ENCODE results near the gene MKKS.
A peak's percentile ranks its signal among the peaks of the same experiment; 100 is the strongest.

The MKKS gene

DNA sequence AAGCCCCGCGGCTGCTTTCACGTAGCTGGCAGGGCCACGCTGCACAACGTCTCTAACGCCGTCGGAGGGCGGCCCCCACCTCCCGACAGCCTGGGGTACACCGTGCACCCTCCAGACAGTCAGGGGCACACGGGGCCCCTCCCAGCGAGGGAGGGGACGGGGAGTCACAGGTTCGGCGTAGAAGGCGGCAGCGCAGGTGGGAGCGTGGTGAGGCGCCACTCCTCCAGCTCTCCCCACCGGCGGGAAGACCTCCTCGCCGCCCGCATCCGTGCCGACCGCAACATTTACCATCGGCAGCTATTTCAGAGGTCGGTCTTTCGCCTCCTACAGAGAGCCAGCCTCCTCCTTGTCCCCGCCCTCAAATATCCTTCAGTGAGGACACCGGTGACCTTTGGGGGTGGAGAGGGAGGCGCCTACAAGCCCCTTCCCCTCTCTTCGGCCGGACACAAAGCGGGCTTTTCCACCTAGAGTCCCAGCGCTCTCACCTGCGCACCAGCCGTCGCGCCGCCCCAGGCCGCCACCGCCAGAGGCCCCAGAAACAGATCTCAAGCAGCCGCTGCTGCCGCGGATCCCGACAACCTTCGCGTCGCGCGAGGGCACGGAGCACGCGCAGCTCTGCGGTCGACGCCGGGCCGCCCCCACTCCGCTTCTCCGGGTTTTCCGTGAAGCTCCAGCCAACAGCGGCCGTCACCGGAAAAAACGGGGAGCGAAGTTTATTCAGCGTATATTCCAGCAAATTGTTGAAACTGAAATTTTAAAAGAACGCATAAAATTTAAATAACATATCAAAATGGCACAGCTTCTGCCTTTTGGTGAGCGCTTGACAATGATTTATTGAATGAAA, at the start of gene MKKS:
Gene MKKS (minus strand): TSS at position 600 of the 844 bp plus-strand sequence. CDS start 20,708 bp downstream, outside the sequence.
- DNase-seq: peak; percentile 97

DNA sequence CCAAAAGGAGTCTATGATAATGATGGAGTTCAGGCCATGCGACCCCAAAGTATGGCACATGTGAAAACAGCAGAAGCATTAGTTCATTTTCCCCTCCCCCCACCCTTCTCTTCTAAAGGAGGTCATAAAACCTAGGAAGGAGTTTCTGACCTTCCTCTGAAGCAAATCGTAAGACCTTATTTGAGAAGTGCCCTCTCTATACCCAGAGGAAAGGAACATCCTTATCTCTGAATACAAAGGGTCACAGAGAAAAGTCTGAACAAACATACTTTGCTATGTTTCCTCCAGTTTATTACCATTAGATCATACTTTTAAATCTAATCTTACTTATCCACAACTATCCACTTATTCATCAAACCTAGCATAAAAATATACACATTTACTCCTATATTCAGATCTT, 49.7 kb upstream of the MKKS start:
- no peak for DNase-seq

DNA sequence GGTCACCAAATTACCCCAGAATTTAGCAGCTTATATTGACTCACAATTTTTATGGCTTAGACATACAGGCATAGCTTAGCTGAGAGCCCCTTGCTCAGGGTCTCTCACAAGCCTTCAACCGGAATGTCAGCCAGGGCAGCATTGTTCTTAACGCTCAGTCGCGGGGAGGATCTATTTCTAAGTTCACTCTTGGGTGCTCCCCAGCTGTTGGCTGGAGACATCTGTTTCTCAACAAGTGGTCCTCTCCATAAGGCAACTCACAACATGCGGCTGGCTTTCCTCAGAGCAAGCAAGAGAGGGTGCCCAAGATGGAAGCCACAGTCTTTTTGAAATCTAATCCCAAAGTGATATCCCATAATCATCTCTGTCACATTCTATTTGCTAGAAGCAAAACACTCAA, 47.7 kb upstream of the MKKS start:
- DNase-seq: peak; percentile 19

DNA sequence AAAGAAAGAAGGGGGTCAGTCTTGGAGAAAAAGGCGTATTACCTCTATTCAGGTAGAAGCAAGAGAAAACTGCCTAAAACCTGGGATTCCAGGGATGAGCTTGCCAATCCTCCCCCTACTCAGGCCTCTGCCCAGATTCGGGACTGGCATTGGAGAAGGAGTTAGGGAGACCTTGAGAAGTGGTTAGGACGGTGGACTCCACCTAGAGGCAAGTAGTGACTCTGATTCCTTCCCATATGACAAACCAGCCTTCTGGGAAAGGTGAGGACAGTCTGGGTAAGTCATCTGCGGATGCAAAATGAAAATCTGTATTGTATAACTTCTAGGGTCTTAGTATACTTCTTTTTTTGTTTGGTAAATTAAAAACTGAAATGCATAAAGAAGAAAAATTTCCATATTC, 44.9 kb upstream of the MKKS start:
- DNase-seq: no peak

DNA sequence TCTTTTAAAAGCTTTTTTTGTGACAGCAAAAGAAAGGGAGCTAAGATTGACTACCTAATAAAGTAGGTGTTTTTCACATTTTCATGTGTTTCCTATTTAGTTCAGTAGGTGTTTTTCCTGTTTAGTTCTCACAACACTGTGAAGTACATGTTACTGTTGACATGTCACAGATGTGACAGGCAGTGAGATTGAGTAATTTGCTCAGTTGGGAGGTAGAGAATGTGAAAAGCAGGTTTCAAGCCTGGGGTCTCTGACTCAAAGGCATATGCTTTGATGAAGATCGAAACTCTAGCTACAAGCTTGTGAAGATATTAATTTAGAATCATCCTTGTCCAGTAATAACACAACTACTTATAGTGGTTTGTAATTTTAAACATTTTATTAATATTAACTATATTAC, 44.2 kb upstream of the MKKS start:
- no peak for DNase-seq

DNA sequence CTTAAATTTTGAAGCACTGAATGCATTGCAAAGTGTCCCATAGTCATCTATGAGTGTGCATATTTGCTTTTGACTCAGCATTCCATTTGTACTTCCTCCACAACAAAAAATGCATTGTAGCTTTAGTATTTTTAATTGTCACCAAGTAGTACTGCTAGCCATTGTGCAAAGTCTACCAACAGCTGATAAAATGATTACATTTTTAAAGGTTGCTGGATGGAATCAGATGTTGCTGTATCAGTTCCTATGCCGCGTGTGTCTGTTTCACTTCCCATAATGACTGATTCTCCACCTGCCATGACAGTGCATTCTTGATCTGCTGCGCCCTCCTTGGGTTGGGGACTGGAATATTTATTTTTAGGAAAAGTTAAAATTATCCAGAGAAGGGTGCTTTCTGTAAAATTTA, 42.3 kb upstream of the MKKS start:
- DNase-seq: no peak

DNA sequence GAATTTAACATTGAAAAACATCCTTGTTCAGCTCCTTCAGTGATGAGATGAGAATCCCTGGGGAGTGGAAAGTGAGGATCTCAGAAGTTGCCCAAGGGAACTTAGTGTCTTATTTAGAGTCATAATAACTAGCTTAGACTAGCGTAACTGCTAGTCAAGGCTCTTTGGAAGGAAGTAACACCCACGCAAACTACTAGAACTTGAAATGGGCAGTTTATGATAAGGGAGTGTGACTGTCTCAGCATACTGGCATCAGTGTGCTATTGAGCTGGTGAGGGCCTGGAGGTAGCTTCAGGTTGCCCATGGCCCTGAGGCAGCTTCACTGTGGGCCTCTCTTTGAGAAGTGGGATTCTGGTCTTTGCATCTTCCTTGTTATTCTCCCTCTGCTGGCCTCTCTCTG, 41.2 kb upstream of the MKKS start:
- no peak for DNase-seq

DNA sequence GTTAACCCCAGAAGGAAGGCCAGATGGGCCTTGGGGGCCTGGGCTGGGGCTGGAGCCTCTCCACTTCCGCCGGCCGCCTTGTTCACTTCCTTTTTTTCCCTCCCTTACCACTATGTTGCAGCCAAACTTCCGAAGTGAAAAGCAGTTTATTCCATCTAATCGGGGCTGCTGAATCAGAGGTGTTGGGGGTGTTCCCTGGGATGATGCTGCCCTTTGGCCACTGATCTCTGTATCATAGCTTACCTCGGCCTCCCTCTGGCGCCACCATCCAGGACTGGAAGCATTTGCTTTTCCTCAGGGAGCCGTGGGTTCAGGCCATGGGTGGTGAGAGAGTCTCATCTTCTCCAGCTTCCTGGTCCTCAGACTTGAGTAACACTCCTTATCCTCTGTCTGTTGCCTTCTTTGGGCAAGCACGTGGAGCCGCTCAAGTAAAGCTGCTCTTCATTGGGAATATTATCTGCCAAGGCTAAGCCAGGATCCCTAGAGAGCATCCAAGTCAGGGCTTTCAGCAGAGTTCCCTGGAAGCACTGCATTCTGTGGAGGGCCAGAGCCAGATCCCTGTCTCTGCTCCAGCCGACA, 40.7 kb upstream of the MKKS start:
- no peak for DNase-seq

DNA sequence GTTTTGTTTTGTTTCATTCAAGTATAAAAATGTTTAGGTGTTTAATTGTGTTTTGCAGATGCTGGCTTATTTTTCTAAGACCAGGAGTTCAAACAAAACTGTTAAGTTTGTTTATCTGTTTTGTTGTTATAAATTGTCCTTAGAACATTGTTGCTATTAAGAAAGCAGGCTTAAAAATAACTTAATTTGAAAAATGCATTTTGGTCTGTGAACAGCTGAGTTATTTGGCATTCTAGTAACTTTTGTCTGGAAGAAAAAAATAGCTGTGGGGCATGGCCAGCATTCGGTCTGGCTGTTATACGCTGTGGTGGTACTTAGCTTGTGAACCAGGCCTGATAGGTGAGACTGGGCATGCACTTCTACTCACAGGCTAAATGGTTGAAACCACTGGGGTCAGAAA, 38.8 kb upstream of the MKKS start:
- no peak for DNase-seq

DNA sequence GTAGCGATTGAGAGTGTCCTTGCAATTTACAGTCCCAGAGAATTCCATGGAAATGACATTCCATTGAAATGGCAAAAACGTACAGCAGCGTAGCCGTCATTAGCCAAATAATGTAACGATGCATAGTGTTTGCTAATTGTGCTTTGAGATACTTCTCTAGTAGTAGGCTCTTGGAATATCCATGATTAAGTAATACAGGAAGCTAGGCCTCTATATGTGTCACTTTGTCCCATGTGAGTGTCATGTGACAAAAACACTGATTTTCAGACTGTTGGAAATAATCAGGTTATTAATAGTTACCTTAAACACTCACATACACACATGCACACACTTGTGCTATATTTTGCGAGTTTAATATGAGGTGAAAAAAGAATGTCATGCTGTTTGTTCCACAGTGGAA, 36.3 kb upstream of the MKKS start:
- no peak for DNase-seq

DNA sequence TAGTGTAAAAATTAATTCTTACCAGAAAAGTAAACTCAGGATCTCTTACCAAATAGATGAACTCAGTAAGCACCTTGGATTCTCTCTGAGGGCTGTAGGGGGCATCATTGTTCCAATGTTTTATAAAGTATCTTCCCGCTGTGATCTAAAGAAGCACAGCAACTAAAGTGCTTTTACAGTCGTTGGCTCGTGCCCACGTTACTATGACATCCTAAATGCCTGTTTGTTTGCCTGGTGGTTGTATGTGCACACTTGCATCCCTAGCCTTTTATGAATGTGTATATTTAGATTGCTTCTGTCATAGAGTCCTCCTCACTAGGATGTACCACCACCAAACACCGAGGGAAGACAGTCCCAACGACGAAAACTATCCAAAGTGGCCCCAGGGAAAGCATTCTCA, 35.6 kb upstream of the MKKS start:
- DNase-seq: peak; percentile 9

DNA sequence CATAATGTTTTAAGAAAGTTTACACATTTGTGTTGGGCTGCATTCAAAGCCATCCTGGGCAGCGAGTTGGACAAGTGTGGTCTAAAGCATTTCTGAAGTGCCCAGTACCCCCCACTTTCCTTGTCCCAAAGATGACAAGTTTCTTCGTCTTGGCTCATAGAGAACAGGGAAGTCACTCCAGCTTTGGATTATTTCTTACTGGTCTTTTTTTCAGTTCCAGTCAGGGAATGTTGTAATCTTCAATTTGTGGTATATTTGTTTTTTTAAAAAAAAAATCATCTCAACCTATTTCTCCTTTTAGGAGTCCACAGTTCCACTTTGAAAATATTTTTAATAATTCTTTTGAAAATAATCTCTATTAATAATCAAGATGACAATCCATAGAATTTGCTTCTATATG, 35.0 kb upstream of the MKKS start:
- no peak for DNase-seq

DNA sequence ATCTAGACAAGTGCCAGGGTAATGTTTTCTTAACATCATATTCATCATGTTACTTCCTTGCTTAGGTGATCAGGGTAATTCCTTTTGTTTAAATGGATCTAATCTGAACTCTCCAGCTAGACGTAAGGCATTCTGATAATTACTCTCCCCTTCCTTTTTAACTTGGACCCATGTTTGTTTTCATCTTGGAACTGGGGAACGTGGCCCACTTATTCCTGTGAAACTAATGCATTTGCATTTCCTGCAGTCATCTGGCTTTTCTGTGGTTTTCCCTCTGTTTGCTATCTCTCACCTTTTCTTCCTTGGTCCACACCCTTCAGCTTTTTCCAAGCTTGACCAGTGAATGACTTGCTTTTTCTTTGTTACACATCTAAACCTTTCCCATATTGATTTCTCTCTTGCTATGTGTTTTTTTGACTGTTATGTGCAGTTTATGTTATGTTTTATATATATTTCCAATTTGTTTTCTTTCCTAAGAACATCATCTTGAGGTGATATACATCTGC, 34.4 kb upstream of the MKKS start:
- DNase-seq: no peak

DNA sequence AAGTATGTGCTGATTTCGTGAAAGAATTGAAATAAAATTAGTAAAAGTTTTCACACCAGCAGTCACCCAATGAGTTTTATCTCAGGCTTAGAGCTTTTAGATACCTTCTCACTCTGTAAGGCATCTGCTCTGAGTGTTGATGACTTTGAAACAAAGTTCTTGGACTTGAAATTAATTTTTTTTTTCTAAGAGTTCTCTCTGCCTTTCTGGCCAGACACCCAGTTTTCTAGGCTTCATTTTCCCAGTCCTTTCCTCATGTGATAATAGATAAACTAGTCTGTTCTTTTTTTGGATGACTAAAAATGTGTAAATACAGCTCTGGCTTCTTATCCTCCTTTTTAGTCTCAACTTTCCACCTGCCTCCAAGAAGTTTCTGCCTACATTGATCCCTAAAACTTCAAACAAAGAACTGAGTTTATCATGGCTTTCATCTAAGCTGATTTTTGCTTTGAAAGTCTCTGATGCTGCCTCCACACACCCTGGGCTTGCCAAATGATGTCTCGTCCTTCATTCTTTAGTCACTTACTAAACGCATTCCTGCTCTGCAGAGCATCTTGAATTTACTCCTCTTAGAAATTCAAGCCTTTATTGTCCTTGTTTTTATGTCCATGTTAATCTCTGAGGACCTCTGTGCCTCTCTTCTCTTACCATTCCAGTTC, 33.8 kb upstream of the MKKS start:
- no peak for DNase-seq

DNA sequence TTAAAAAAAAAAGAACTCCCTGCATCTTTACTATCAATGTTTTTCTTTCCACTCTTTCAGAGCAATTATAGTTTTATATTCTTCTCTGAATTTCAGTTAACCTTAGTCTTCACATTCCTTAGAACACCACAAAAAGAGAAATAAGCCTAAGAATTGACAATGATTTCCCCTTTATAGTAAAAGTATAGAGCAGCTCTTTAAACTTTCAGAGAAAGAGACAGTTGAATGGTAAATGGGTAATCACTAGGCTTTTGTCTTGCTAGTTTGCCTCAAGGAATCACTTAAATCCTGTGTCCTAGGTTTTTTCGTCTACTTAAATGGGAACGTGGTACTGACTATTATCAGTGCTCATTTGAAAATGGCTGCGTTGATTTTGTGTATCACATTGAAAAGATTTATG, 32.8 kb upstream of the MKKS start:
- no peak for DNase-seq

DNA sequence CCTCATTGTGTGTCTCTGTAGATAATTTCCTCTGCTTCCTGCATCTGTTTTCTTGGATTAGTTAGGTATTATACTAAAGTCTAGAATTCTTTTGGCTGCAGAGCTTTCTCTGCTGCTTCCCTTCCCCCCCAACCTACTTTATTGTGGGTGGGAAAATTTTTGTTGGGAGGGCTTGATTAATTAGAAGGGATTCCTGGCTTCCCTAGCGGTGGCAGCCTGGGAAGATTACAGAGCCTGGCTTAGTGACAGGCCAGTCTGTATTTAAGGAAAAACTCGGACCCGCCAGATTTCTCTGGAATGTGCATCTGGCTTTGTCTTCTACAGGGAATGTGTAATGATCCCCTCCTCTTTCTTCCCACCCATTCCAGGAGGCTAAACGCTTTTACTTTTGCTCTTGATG, 32.3 kb upstream of the MKKS start:
- DNase-seq: no peak

DNA sequence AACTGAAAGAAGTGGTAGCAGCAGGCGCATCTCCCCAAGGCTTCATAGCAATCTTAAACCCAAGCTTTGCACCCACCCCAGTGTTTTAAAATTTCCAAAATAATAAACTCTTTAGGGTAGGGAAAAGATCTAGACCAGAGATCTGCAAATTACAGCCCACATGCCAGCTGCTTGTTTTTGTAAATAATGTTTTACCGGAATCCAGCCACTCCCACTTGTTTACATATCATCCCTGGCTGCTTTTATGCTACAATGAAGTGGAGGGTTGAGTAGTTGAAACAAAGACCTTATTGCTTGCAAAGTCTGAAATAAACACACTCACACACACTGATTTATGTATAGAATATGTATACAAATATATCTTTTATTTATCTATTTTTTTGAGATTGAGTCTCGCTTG, 31.1 kb upstream of the MKKS start:
- DNase-seq: no peak

DNA sequence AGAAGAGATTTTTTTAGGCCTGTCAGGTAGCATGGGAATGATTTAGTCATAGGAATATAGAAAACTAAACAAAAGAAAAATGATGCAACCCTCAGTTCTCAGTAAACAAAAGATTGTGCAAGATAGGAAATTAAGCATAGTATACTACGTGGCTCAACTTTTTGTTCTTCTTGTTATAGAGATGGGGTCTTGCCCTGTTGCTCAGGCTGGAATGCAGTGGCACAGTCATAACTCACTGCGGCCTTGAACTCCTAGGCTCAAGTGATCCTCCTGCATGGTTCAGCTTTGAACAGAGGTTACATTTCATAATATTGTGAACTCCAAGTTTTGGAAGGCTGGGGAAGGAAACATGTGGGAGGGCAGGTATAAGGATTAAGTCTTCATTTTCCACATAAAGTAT, 29.6 kb upstream of the MKKS start:
- no peak for DNase-seq

DNA sequence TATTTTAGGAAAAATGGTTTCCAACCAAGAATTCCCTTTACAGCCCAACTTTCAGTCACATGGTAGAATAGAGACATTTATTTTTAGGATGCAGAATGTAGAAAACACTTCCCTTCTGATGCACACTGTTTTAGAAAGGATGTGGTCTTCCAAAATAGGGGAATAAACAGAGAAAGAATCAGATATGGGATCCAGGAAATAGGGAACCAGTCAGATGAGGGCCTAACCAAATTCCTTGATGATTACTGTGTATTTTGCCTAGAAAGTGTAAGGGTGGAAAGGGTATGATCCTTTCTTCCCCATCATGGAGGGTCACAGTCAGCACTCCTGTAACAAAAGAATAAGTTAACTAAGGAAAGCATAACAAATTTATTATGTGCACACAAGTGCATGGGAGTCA, 28.5 kb upstream of the MKKS start:
- DNase-seq: no peak

DNA sequence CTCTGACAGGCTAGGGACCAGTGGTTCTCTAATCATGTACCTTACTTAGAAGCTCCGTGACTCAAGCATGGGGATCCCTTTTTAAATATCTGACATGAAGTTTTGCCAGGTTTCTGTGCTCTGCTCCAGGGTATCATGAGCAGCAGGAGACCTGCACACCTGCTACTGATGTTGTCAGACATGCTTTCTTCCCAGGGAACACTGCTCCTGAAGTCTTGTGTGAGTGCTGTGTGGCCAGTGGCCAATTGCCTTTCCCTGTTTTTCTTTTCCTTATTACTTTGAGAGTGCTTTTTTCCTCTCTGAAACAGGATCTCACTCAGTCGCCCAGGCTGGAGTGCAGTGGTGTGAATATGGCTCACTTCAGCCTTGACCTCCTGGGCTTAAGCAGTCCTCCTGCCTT, 27.5 kb upstream of the MKKS start:
- DNase-seq: no peak

DNA sequence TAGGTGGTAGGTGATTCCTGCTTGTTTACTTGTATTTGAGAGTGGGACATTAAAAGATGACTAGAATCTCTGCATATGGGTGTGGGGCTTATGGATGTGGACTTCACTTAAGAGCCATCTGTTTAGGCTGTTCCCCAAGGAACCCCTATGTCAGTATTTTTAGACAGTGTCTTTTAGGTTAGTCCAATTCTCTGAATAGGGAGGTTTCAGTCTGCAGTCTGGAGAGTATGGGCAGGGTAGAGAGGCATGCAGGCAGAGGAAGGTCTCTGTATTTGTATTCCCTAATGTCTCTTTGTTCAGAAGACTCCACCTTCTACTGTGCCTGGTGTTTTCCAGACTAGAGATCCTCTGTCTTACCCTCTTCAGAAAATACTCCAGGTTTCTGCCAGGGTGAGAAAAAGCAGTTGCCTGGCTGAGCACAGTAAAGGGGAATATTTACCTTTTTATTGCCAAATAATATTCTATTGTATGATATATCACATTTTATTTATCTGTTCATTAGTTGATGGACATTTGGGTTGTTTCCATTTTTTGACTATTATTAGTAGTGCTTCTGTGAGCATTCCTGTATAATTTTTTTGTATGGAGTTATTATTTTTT, 20.2 kb upstream of the MKKS start:
- DNase-seq: peak; percentile 65

DNA sequence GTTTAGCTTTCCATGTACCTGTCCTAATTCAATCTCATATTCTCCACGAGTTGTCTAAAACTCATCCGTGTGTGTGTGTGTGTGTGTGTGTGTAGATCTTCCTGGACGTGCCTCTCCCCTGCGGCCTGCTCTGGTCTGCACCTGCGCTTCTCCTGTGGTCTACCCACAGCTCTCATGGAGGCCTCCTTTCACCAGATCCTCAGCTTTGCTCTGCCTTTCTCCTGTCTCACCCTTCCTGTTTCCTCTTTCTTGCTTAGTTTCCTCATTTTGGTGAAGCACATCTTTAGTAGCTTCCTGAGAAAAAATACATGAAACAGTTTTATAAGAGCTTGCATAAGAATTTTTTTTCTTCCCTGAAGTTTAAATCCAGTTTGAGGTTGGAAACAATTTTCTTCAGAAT, 19.2 kb upstream of the MKKS start:
- DNase-seq: no peak

DNA sequence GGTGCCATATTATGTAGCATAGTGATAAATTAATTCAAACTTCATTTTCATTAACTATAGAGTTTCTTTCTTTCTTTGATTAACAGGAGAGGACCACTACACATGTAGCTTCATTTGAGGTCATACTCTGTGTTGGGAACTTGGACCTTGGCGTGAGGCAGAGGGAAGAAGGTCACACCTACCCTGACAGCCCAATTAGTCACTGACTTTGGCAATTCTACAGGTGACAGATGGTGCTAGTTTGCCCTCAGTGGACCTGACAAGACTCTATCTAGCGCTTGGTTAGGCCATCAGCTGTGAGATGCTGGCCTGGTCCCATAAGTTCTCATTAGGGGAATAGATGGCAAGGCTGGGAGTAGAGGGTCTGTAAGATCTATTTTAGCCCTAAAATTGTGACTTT, 15.2 kb upstream of the MKKS start:
- no peak for DNase-seq
